Measurements from ENCODE around the gene ZBTB7C.

Gene ZBTB7C

DNA sequence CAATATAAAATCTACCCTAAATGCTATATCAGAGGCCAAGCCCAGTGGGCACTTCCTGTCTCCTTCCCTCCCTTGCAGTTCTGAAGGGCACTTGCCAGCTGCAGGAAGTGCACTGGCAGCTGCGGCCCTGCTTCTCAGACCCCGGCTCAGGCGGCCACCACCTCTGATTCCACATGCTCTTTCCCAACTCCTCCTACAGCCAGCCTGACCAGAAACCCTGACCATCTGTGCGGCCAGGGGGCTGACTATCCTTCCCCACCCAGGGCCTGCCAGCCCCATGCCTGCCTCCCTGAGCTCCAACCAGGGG lies 88.6 kb downstream of the ZBTB7C start:
- Histone ChIP-seq H3K9me3 (ENCODE audit: insufficient read depth, low read length, severe bottlenecking) (no peaks in the 10 kb centered on the region), H2AFZ (ENCODE audit: low read depth, low read length) (no peak overlapping the region), H3K36me3 (ENCODE audit: insufficient read depth, low read length) (no peaks in the 10 kb centered on the region), H3K4me3 (ENCODE audit: low read depth in 1 of 2, low read length in 2 of 2) (no peak overlapping the region), H4K20me1 (ENCODE audit: insufficient read depth, low read length) (peaks cover 3% of the 10 kb centered on the region; the same call in 1 of the 2 replicates), H3K4me2 (ENCODE audit: insufficient read depth, low read length) (no peak overlapping the region), H3K79me2 (ENCODE audit: insufficient read depth, low read length) (no peaks in the 10 kb centered on the region), H3K27me3 (ENCODE audit: insufficient read depth, low read length, poor library complexity) (peaks cover 6% of the 10 kb centered on the region), H3K4me1 (ENCODE audit: insufficient read depth, low read length) (no peaks in the 10 kb centered on the region), H3K9ac (ENCODE audit: low read depth, low read length) (no peak overlapping the region), H3K27ac (ENCODE audit: low read length) (no peak overlapping the region)
- no peak for DNase-seq
- ATAC-seq (ENCODE audit: insufficient read depth, low read depth): no peak
- TF ChIP-seq CTCF (IDR thresholded peaks at IDR 0.05; ENCODE audit: borderline replicate concordance, extremely low read depth, low read length, poor library complexity, severe bottlenecking) (no peak), EZH2 (IDR thresholded peaks at IDR 0.05; ENCODE audit: borderline replicate concordance, low read depth, low read length, severe bottlenecking) (no peak)

GRCh38 chr18:48319801-48320638 lies 89.2 kb downstream of the ZBTB7C start:
- H3K4me3 ChIP-seq (ENCODE audit: low read depth in 1 of 2, low read length in 2 of 2): no peak overlapping the region

DNA sequence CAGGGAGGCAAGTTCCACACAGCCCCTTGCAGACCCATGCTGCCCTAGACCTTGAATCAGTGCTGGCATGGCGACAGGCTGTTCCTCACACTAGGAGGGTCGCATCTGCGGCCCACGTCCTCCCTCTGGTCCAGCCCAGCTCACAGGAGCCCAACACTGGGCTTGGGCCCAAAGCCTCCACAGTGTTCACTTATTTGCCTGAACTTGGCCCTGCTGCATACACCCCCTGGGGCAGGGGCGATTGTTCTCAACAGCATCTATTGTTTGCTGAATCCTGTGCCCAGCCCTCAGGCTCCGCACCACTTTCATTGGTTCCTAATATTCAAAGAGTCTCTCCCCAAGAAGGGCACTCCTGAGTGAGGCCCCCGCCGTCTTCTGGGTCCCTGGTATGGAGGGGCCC lies 90.7 kb downstream of the ZBTB7C start:
- H3K27ac ChIP-seq (ENCODE audit: low read length): no peak overlapping the region
- H3K36me3 ChIP-seq (ENCODE audit: insufficient read depth, low read length): no peaks in the 10 kb centered on the region
- no peaks in the 10 kb centered on the region for H3K79me2 ChIP-seq (ENCODE audit: insufficient read depth, low read length)
- H4K20me1 ChIP-seq (ENCODE audit: insufficient read depth, low read length): peaks cover 3% of the 10 kb centered on the region; the same call in 1 of the 2 replicates
- H3K4me2 ChIP-seq (ENCODE audit: insufficient read depth, low read length): no peak overlapping the region
- no peak for DNase-seq
- H2AFZ ChIP-seq (ENCODE audit: low read depth, low read length): no peak overlapping the region
- ATAC-seq (ENCODE audit: insufficient read depth, low read depth): no peak
- no peak for TF ChIP-seq EZH2 (IDR thresholded peaks at IDR 0.05; ENCODE audit: borderline replicate concordance, low read depth, low read length, severe bottlenecking)
- TF ChIP-seq CTCF (IDR thresholded peaks at IDR 0.05; ENCODE audit: borderline replicate concordance, extremely low read depth, low read length, poor library complexity, severe bottlenecking): no peak
- peaks cover 3% of the 10 kb centered on the region for H3K27me3 ChIP-seq (ENCODE audit: insufficient read depth, low read length, poor library complexity)
- no peak overlapping the region for H3K4me3 ChIP-seq (ENCODE audit: low read depth in 1 of 2, low read length in 2 of 2)
- no peak overlapping the region for H3K9ac ChIP-seq (ENCODE audit: low read depth, low read length)
- H3K9me3 ChIP-seq (ENCODE audit: insufficient read depth, low read length, severe bottlenecking): no peaks in the 10 kb centered on the region
- H3K4me1 ChIP-seq (ENCODE audit: insufficient read depth, low read length): no peaks in the 10 kb centered on the region

More at GRCh38 chr18:48319801-48320638, 89.2 kb downstream of the ZBTB7C start:
- Histone ChIP-seq H3K4me1 (ENCODE audit: insufficient read depth, low read length) (no peaks in the 10 kb centered on the region), H2AFZ (ENCODE audit: low read depth, low read length) (no peak overlapping the region), H3K4me2 (ENCODE audit: insufficient read depth, low read length) (no peak overlapping the region), H3K27ac (ENCODE audit: low read length) (no peak overlapping the region), H3K79me2 (ENCODE audit: insufficient read depth, low read length) (no peaks in the 10 kb centered on the region), H3K9me3 (ENCODE audit: insufficient read depth, low read length, severe bottlenecking) (no peaks in the 10 kb centered on the region), H3K36me3 (ENCODE audit: insufficient read depth, low read length) (no peaks in the 10 kb centered on the region), H3K9ac (ENCODE audit: low read depth, low read length) (no peak overlapping the region), H4K20me1 (ENCODE audit: insufficient read depth, low read length) (peaks cover 3% of the 10 kb centered on the region; the same call in 1 of the 2 replicates), H3K27me3 (ENCODE audit: insufficient read depth, low read length, poor library complexity) (peaks cover 6% of the 10 kb centered on the region)
- TF ChIP-seq CTCF (IDR thresholded peaks at IDR 0.05; ENCODE audit: borderline replicate concordance, extremely low read depth, low read length, poor library complexity, severe bottlenecking) (no peak), EZH2 (IDR thresholded peaks at IDR 0.05; ENCODE audit: borderline replicate concordance, low read depth, low read length, severe bottlenecking) (no peak)
- ATAC-seq (ENCODE audit: insufficient read depth, low read depth): no peak
- DNase-seq: no peak
